Neural cell (in vitro differentiated cells): Measurements from ENCODE around the gene ACHE. TPM values are rescaled to one million over a fixed set of nuclear protein-coding genes. Genes with fewer than 3 reads are reported as not detected.

Experiments used
- H2AFZ ChIP-seq: fragments of 200-600, 300-800 bp; sonication (generic), shearing (Covaris generic); 2 replicates; pipeline ENCODE4 v1.6.0; 2014; ENCODE audit warnings: low read depth, mild to moderate bottlenecking, antibody characterized with exemption, low read length, moderate library complexity
- H3F3A ChIP-seq: fragments of 200-600 bp; shearing (Covaris generic); 2 replicates; pipeline ENCODE4 v1.6.1; 2016; ENCODE audit warnings: mild to moderate bottlenecking, moderate library complexity, mixed read lengths, antibody characterized with exemption, low read length; ENCODE audit not compliant: insufficient read depth, poor library complexity, severe bottlenecking
- H3K27ac ChIP-seq: fragments of 200-600, 300-800 bp; sonication (generic), shearing (Covaris generic); 2 replicates; pipeline ENCODE4 v1.5.1; 2014; ENCODE audit warnings: mild to moderate bottlenecking, low read length, moderate library complexity
- H3K27me3 ChIP-seq: fragments of 300-800, 200-600 bp; sonication (generic), shearing (Covaris generic); 2 replicates; pipeline ENCODE4 v1.6.0; 2014; ENCODE audit warnings: mild to moderate bottlenecking, low read depth, low read length, moderate library complexity; ENCODE audit not compliant: insufficient read depth
- H3K36me3 ChIP-seq: fragments of 300-800, 200-600 bp; sonication (generic), shearing (Covaris generic); 2 replicates; pipeline ENCODE4 v1.5.1; 2014; ENCODE audit warnings: mild to moderate bottlenecking, antibody characterized with exemption, low read length, moderate library complexity; ENCODE audit not compliant: insufficient read depth
- H3K4me2 ChIP-seq: fragments of 300-800, 200-600 bp; sonication (generic), shearing (Covaris generic); 2 replicates; pipeline ENCODE4 v1.6.0; 2014; ENCODE audit warnings: mild to moderate bottlenecking, low read length
- H3K4me3 ChIP-seq: fragments of 300-800, 200-600 bp; sonication (generic), shearing (Covaris generic); 2 replicates; pipeline ENCODE4 v1.5.1; 2014; ENCODE audit warnings: mild to moderate bottlenecking, low read length, moderate library complexity
- H3K79me2 ChIP-seq: fragments of 200-600 bp; shearing (Covaris generic); replicated peaks from 2 replicates; pipeline ENCODE4 v1.6.0; 2014; ENCODE audit warnings: mild to moderate bottlenecking, low read length, moderate library complexity; ENCODE audit not compliant: insufficient read depth
- H3K9ac ChIP-seq: fragments of 300-800, 200-600 bp; sonication (generic), shearing (Covaris generic); 2 replicates; pipeline ENCODE4 v1.6.1; 2016; ENCODE audit warnings: mild to moderate bottlenecking, low read length, mixed read lengths
- H3K9me2 ChIP-seq: fragments of 200-600 bp; shearing (Covaris generic); 2 replicates; pipeline ENCODE4 v1.6.1; 2016; ENCODE audit warnings: mild to moderate bottlenecking, low read length, mixed read lengths; ENCODE audit not compliant: insufficient read depth
- H3K9me3 ChIP-seq: fragments of 200-600, 300-800 bp; sonication (generic), shearing (Covaris generic); 2 replicates; pipeline ENCODE4 v1.6.1; 2016; ENCODE audit warnings: mild to moderate bottlenecking, mixed run types, low read length, moderate library complexity, mixed read lengths
- H4K20me1 ChIP-seq: fragments of 200-600 bp; shearing (Covaris generic); 2 replicates; pipeline ENCODE4 v1.6.1; 2016; ENCODE audit warnings: mild to moderate bottlenecking, mixed run types; ENCODE audit not compliant: insufficient read depth
- EP300 ChIP-seq: fragments of 450-650 bp; conservative IDR thresholded peaks from 2 replicates; pipeline ENCODE4 v1.6.1; 2014; ENCODE audit warnings: antibody characterized with exemption, mild to moderate bottlenecking, moderate library complexity; ENCODE audit not compliant: poor library complexity, severe bottlenecking
- EZH2 ChIP-seq: fragments of 200-600, 300-800 bp; shearing (Covaris generic), sonication (generic); IDR thresholded peaks from 2 replicates; pipeline ENCODE4 v1.6.1; 2014; ENCODE audit warnings: antibody characterized with exemption, low read length, borderline replicate concordance, mild to moderate bottlenecking; ENCODE audit not compliant: insufficient read depth, poor library complexity, severe bottlenecking
- MXI1 ChIP-seq: fragments of 450-650 bp; conservative IDR thresholded peaks from 2 replicates; pipeline ENCODE4 v1.6.1; 2014; ENCODE audit warnings: antibody characterized with exemption, mild to moderate bottlenecking; ENCODE audit not compliant: poor library complexity, severe bottlenecking
- POLR2AphosphoS5 ChIP-seq: IDR thresholded peaks from 2 replicates; pipeline ENCODE4 v1.6.1; 2012
- RAD21 ChIP-seq: fragments of 450-650 bp; conservative IDR thresholded peaks from 2 replicates; pipeline ENCODE4 v1.6.1; 2014; ENCODE audit warnings: antibody characterized with exemption, mild to moderate bottlenecking, moderate library complexity
- SMC3 ChIP-seq: fragments of 450-650 bp; conservative IDR thresholded peaks from 2 replicates; pipeline ENCODE4 v1.6.1; 2014; ENCODE audit warnings: antibody characterized with exemption, mild to moderate bottlenecking, moderate library complexity; ENCODE audit not compliant: poor library complexity
- TAF1 ChIP-seq: IDR thresholded peaks from 2 replicates; pipeline ENCODE4 v1.6.1; 2012; ENCODE audit warnings: low read depth
- polyA minus RNA-seq: library from RNA; depleted of rRNA, polyadenylated mRNA; stranded (reverse); fragments of >200 nt; gene quantifications from 2 replicates; pipeline ENCODE4 v1.2.3, GENCODE V29; 2014
- polyA plus RNA-seq: library from polyadenylated mRNA; depleted of rRNA; stranded (reverse); fragments of >200 nt; gene quantifications from 2 replicates; pipeline ENCODE4 v1.2.3, GENCODE V29; 2014
- TF ChIP-seq, protein P1 (sequence below): IDR thresholded peaks from 2 replicates; pipeline ENCODE4 v1.6.1; 2012; ENCODE audit warnings: borderline replicate concordance
- TF ChIP-seq, protein P2 (sequence below): fragments of 450-650 bp; IDR thresholded peaks from 2 replicates; pipeline ENCODE4 v1.5.1; 2014; ENCODE audit warnings: antibody characterized with exemption, mild to moderate bottlenecking, moderate library complexity; ENCODE audit not compliant: poor library complexity, severe bottlenecking

ACHE gene
- polyA plus RNA-seq (12.2 and 14.3 TPM in 2 replicates), polyA minus RNA-seq (12.4 and 15.6 TPM in 2 replicates)

DNA sequence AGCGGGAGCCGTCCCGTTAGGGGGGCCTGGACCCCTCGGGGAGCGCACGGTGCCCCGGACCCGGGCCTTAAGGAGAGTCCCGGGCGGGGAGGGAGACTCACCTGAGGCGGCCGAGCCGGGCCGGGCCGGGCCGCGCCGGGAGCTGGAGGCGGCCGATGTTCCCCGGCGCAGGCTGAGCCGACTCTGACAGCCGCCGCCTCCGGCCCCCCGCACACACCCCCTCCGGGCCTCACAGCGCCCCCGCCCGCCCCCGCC lies at the start of gene ACHE:
Gene ACHE, minus strand, starts transcription at position 188 of the 255 bp plus-strand sequence. CDS start 1,656 bp downstream, outside the sequence.
- Histone ChIP-seq H2AFZ (peak within 1 kb of the TSS; percentile 14), H3K9me3 (no peaks in the 10 kb centered on the region), H3K9me2 (no peaks in the 10 kb centered on the region), H3K4me3 (peak within 1 kb of the TSS; percentile 72), H3K36me3 (no peaks in the 10 kb centered on the region), H3K4me2 (peak within 1 kb of the TSS; percentile 84), H3F3A (no peaks in the 10 kb centered on the region), H3K27me3 (peaks cover 31% of the 10 kb centered on the region), H4K20me1 (no peaks in the 10 kb centered on the region), H3K9ac (peak within 1 kb of the TSS; percentile 70), H3K27ac (peak within 1 kb of the TSS; percentile 49), H3K79me2 (no peaks in the 10 kb centered on the region)
- TF ChIP-seq MXI1, result no peak
- TF ChIP-seq EZH2, result peak; percentile 7

DNA sequence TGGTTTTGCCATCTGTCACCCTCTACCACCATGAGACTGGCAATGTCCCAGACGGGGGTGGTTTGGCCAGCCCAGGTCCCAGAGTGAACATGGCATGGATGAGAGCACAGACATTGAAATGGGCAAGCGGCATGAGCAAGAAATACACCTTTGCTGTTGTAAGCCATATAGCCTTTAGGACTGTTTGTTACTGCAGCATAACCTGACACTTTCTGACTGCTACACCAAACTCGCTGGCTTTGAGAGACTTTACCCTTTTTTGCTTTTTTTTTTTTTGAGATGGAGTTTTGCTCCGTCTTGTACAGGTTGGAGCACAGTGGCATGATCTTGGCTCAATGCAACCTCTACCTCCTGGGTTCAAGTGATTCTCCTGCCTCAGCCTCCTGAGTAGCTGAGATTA lies 48.5 kb upstream of the ACHE start:
- Histone ChIP-seq H3K27ac (no peak overlapping the region), H3K9me3 (no peaks in the 10 kb centered on the region), H3K9me2 (no peaks in the 10 kb centered on the region), H3F3A (no peaks in the 10 kb centered on the region), H4K20me1 (no peaks in the 10 kb centered on the region), H3K36me3 (no peaks in the 10 kb centered on the region), H3K9ac (no peak overlapping the region), H3K27me3 (no peaks in the 10 kb centered on the region), H2AFZ (no peak overlapping the region), H3K4me3 (no peak overlapping the region), H3K4me2 (no peak overlapping the region), H3K79me2 (no peaks in the 10 kb centered on the region)
- TF ChIP-seq MXI1, result no peak
- TF ChIP-seq POLR2AphosphoS5, result no peak
- TF ChIP-seq, protein P1, sequence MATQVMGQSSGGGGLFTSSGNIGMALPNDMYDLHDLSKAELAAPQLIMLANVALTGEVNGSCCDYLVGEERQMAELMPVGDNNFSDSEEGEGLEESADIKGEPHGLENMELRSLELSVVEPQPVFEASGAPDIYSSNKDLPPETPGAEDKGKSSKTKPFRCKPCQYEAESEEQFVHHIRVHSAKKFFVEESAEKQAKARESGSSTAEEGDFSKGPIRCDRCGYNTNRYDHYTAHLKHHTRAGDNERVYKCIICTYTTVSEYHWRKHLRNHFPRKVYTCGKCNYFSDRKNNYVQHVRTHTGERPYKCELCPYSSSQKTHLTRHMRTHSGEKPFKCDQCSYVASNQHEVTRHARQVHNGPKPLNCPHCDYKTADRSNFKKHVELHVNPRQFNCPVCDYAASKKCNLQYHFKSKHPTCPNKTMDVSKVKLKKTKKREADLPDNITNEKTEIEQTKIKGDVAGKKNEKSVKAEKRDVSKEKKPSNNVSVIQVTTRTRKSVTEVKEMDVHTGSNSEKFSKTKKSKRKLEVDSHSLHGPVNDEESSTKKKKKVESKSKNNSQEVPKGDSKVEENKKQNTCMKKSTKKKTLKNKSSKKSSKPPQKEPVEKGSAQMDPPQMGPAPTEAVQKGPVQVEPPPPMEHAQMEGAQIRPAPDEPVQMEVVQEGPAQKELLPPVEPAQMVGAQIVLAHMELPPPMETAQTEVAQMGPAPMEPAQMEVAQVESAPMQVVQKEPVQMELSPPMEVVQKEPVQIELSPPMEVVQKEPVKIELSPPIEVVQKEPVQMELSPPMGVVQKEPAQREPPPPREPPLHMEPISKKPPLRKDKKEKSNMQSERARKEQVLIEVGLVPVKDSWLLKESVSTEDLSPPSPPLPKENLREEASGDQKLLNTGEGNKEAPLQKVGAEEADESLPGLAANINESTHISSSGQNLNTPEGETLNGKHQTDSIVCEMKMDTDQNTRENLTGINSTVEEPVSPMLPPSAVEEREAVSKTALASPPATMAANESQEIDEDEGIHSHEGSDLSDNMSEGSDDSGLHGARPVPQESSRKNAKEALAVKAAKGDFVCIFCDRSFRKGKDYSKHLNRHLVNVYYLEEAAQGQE, result no peak
- TF ChIP-seq TAF1, result no peak
- TF ChIP-seq EZH2, result no peak
- TF ChIP-seq, protein P2, sequence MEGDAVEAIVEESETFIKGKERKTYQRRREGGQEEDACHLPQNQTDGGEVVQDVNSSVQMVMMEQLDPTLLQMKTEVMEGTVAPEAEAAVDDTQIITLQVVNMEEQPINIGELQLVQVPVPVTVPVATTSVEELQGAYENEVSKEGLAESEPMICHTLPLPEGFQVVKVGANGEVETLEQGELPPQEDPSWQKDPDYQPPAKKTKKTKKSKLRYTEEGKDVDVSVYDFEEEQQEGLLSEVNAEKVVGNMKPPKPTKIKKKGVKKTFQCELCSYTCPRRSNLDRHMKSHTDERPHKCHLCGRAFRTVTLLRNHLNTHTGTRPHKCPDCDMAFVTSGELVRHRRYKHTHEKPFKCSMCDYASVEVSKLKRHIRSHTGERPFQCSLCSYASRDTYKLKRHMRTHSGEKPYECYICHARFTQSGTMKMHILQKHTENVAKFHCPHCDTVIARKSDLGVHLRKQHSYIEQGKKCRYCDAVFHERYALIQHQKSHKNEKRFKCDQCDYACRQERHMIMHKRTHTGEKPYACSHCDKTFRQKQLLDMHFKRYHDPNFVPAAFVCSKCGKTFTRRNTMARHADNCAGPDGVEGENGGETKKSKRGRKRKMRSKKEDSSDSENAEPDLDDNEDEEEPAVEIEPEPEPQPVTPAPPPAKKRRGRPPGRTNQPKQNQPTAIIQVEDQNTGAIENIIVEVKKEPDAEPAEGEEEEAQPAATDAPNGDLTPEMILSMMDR, result no peak
- TF ChIP-seq RAD21, result no peak
- TF ChIP-seq EP300, result no peak
- TF ChIP-seq SMC3, result no peak

GRCh38 chr7:100943693-100944092 lies 48.0 kb upstream of the ACHE start:
- Histone ChIP-seq H3K27ac (no peak overlapping the region), H3K9me3 (no peaks in the 10 kb centered on the region), H3K79me2 (no peaks in the 10 kb centered on the region), H2AFZ (no peak overlapping the region), H3K36me3 (no peaks in the 10 kb centered on the region), H3K27me3 (no peaks in the 10 kb centered on the region), H3K9me2 (no peaks in the 10 kb centered on the region), H4K20me1 (no peaks in the 10 kb centered on the region), H3K9ac (no peak overlapping the region), H3K4me3 (no peak overlapping the region), H3K4me2 (no peak overlapping the region), H3F3A (no peaks in the 10 kb centered on the region)
- TF ChIP-seq, protein P2, result no peak
- TF ChIP-seq MXI1 (no peak), TAF1 (no peak)
- TF ChIP-seq, protein P1, result no peak
